Measurements from ENCODE around the gene OR8K3. TPM values are rescaled to one million over a fixed set of nuclear protein-coding genes. Genes with fewer than 3 reads are reported as not detected.

OR8K3 gene
- total RNA-seq, 3 donors from 2014 or later, result not detected

GRCh38 chr11:56307836-56308235 is 7.1 kb upstream of the OR8K3 start:
- DNase-seq (ENCODE audit: low spot score in 2 of 2), result no peak
- intact Hi-C loops (cut with DNase I; ENCODE audit: low total_unique reads), result no loop called here
- Histone ChIP-seq H3K27ac (no peak overlapping the region), H3K27me3 (no peaks in the 10 kb centered on the region), H3K36me3 (no peaks in the 10 kb centered on the region), H3K9me3 (peaks cover 0 to 18% of the 10 kb centered on the region in 2 donors), H3K4me1 (no peaks in the 10 kb centered on the region), H3K4me3 (no peak overlapping the region)
- TF ChIP-seq CTCF (IDR thresholded peaks at IDR 0.05) (no peak), POLR2AphosphoS5 (IDR thresholded peaks at IDR 0.05) (no peak), POLR2A (IDR thresholded peaks at IDR 0.05) (no peak)

- H3K9me3 ChIP-seq, result no peaks in the 10 kb centered on the region
- intact Hi-C loops (cut with DNase I; ENCODE audit: low total_unique reads), result no loop called here
- no peaks in the 10 kb centered on the region for H3K36me3 ChIP-seq
- H3K4me1 ChIP-seq, result no peaks in the 10 kb centered on the region
- DNase-seq (ENCODE audit: low spot score in 2 of 2), result no peak
- H3K27me3 ChIP-seq, result no peaks in the 10 kb centered on the region
- H3K4me3 ChIP-seq, result no peak overlapping the region
- H3K27ac ChIP-seq, result no peak overlapping the region
- no peak for TF ChIP-seq POLR2AphosphoS5 (IDR thresholded peaks at IDR 0.05)
- no peak for TF ChIP-seq POLR2A (IDR thresholded peaks at IDR 0.05)
- TF ChIP-seq CTCF (IDR thresholded peaks at IDR 0.05), result no peak
Measured at GRCh38 chr11:56331861-56332491, 17.0 kb downstream of the OR8K3 start.

GRCh38 chr11:56333156-56333555 is 18.2 kb downstream of the OR8K3 start:
- H3K36me3 ChIP-seq, result no peaks in the 10 kb centered on the region
- H3K4me3 ChIP-seq, result no peak overlapping the region
- H3K27me3 ChIP-seq, result no peaks in the 10 kb centered on the region
- intact Hi-C loops (cut with DNase I; ENCODE audit: low total_unique reads), result no loop called here
- no peak for TF ChIP-seq POLR2AphosphoS5 (IDR thresholded peaks at IDR 0.05)
- TF ChIP-seq POLR2A (IDR thresholded peaks at IDR 0.05), result no peak
- no peak for TF ChIP-seq CTCF (IDR thresholded peaks at IDR 0.05)
- no peak for DNase-seq (ENCODE audit: low spot score in 2 of 2)
- no peaks in the 10 kb centered on the region for H3K9me3 ChIP-seq
- H3K4me1 ChIP-seq, result no peaks in the 10 kb centered on the region
- no peak overlapping the region for H3K27ac ChIP-seq

- no peaks in the 10 kb centered on the region for H3K36me3 ChIP-seq
- intact Hi-C loops (cut with DNase I; ENCODE audit: low total_unique reads), result no loop called here
- no peak for TF ChIP-seq CTCF (IDR thresholded peaks at IDR 0.05)
- no peak for TF ChIP-seq POLR2AphosphoS5 (IDR thresholded peaks at IDR 0.05)
- TF ChIP-seq POLR2A (IDR thresholded peaks at IDR 0.05), result no peak
- H3K27me3 ChIP-seq, result no peaks in the 10 kb centered on the region
- no peaks in the 10 kb centered on the region for H3K4me1 ChIP-seq
- no peak overlapping the region for H3K4me3 ChIP-seq
- no peak overlapping the region for H3K27ac ChIP-seq
- H3K9me3 ChIP-seq, result no peaks in the 10 kb centered on the region
- no peak for DNase-seq (ENCODE audit: low spot score in 2 of 2)
Measured at GRCh38 chr11:56340289-56340688, 25.3 kb downstream of the OR8K3 start.

GRCh38 chr11:56345739-56346138 is 30.8 kb downstream of the OR8K3 start, which contains the start of gene OR8K1:
Gene OR8K1 (plus strand): TSS chr11:56346039. CDS start chr11:56346039, 0 bp downstream.
- intact Hi-C loops (cut with DNase I; ENCODE audit: low total_unique reads), result no loop called here
- Histone ChIP-seq H3K27ac (no peak within 1 kb of the TSS), H3K36me3 (no peaks in the 10 kb centered on the region), H3K27me3 (no peaks in the 10 kb centered on the region), H3K4me1 (no peaks in the 10 kb centered on the region), H3K4me3 (no peak within 1 kb of the TSS), H3K9me3 (no peaks in the 10 kb centered on the region)
- no peak for DNase-seq (ENCODE audit: low spot score in 2 of 2)
- TF ChIP-seq POLR2A (IDR thresholded peaks at IDR 0.05), result no peak
- TF ChIP-seq POLR2AphosphoS5 (IDR thresholded peaks at IDR 0.05), result no peak
- TF ChIP-seq CTCF (IDR thresholded peaks at IDR 0.05), result no peak

All from breast epithelium (tissue), 4 donors.